HEK293T (cell line): ENCODE results near the gene CHST12.

Source experiments
- NFRKB ChIP-seq: fragments of 450-650 bp; IDR thresholded peaks from 2 replicates; pipeline ENCODE4 v1.6.1; 2016; ENCODE audit warnings: mild to moderate bottlenecking, moderate library complexity
- SUZ12 ChIP-seq: fragments of 450-650 bp; IDR thresholded peaks from 2 replicates; pipeline ENCODE4 v1.6.1; 2016; ENCODE audit warnings: mild to moderate bottlenecking
- TF ChIP-seq, protein P1 (sequence below): fragments of 450-650 bp; IDR thresholded peaks from 2 replicates; pipeline ENCODE4 v1.6.1; 2016

DNA sequence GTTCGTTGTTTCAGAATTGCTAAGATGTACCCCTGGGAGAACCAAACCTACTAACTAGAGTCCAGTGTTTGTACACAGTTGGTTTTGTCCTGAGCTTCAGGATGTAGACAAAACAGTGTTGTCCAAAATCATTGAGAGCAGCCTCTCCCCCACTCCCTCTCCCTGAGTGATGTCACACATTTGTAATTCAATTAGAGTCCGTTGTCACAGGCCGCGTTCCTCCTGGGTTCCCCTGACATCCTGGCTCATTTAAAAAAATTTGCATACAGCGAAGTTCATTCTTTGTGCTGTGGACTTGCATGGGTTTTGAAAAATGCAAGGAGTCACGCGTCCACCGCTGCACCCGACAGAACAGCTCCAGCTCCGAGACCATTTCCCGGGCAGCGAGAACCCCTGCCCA is 62.5 kb downstream of the CHST12 start:
- TF ChIP-seq SUZ12 = no peak
- TF ChIP-seq NFRKB = no peak
- TF ChIP-seq, protein P1, sequence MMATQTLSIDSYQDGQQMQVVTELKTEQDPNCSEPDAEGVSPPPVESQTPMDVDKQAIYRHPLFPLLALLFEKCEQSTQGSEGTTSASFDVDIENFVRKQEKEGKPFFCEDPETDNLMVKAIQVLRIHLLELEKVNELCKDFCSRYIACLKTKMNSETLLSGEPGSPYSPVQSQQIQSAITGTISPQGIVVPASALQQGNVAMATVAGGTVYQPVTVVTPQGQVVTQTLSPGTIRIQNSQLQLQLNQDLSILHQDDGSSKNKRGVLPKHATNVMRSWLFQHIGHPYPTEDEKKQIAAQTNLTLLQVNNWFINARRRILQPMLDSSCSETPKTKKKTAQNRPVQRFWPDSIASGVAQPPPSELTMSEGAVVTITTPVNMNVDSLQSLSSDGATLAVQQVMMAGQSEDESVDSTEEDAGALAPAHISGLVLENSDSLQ = no peak
